OCI-LY3 (cell line): ENCODE data around the gene P2RY8.
A peak's percentile ranks its signal among the peaks of the same experiment; 100 is the strongest.

Source experiments
- H2AFZ ChIP-seq: fragments of 200-600, 300-600 bp; shearing (Covaris generic); 2 replicates; pipeline ENCODE4 v1.6.0; 2014; ENCODE audit warnings: antibody characterized with exemption, low read depth, low read length
- H3K27ac ChIP-seq: fragments of 200-600, 300-600 bp; sonication (generic); 2 replicates; pipeline ENCODE4 v1.5.1; 2014; ENCODE audit warnings: mild to moderate bottlenecking, low read length, moderate library complexity, mixed read lengths
- H3K27me3 ChIP-seq: fragments of 200-600, 300-600 bp; sonication (generic); 2 replicates; pipeline ENCODE4 v1.6.1; 2014; ENCODE audit warnings: low read depth, low read length, mixed read lengths
- H3K36me3 ChIP-seq: fragments of 200-600, 300-600 bp; sonication (generic); replicated peaks from 2 replicates; pipeline ENCODE3; 2014; ENCODE audit warnings: low read depth, low read length, mixed read lengths
- H3K4me1 ChIP-seq: fragments of 300-600, 200-600 bp; sonication (generic); 2 replicates; pipeline ENCODE4 v1.6.1; 2014; ENCODE audit warnings: low read length, mixed read lengths
- H3K4me2 ChIP-seq: fragments of 200-600, 300-600 bp; sonication (generic); 2 replicates; pipeline ENCODE4 v1.6.1; 2014; ENCODE audit warnings: low read length, mixed read lengths
- H3K4me3 ChIP-seq: fragments of 300-600, 200-600 bp; sonication (generic); 2 replicates; pipeline ENCODE4 v1.5.1; 2014; ENCODE audit warnings: antibody characterized with exemption, mild to moderate bottlenecking, low read length, moderate library complexity
- H3K79me2 ChIP-seq: fragments of 300-600, 200-600 bp; shearing (Covaris generic); 2 replicates; pipeline ENCODE4 v1.6.1; 2014; ENCODE audit warnings: mild to moderate bottlenecking, low read length, mixed read lengths
- H3K9ac ChIP-seq: fragments of 300-600, 200-600 bp; shearing (Covaris generic); 2 replicates; pipeline ENCODE4 v1.6.0; 2014; ENCODE audit warnings: mild to moderate bottlenecking, low read length, moderate library complexity
- H3K9me3 ChIP-seq: fragments of 200-600, 300-600 bp; shearing (Covaris generic); 2 replicates; pipeline ENCODE4 v1.6.1; 2014; ENCODE audit warnings: low read length, mixed read lengths; ENCODE audit not compliant: insufficient read depth
- H4K20me1 ChIP-seq: fragments of 200-600, 300-600 bp; sonication (generic); 2 replicates; pipeline ENCODE4 v1.6.1; 2016; ENCODE audit warnings: low read length, mixed read lengths; ENCODE audit not compliant: insufficient read depth
- EZH2phosphoT487 ChIP-seq: fragments of 200-600 bp; shearing (Covaris generic); IDR thresholded peaks from 2 replicates; pipeline ENCODE4 v1.6.1; 2018; ENCODE audit warnings: antibody characterized with exemption, mixed run types, low read depth
- TF ChIP-seq, protein P1 (sequence below): fragments of 200-600, 300-600 bp; sonication (generic); IDR thresholded peaks from 2 replicates; pipeline ENCODE4 v1.5.1; 2014; ENCODE audit warnings: antibody characterized with exemption, low read length, low read depth

Gene P2RY8

DNA sequence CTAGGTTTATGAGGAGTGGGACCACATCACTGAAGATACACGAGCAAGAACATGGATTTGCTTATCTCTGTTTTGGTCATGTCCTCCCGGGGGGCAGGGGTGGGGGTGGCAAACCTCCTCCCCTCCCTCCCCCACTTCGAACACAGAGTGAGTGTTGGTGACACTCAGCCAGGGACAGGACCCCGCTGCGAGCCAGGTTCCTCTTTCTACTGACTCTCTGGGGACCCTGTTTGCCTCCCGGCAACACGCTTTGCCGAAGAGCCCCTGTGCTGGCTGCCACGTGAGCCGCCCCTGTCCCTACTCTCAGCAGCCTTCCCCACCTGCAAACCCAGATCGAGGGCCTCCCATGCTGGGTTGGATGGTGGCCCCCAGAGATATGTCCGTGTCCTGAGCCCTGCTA is 34.7 kb downstream of the P2RY8 start:
- no peaks in the 10 kb centered on the region for H4K20me1 ChIP-seq
- peak overlapping the region; percentile 46 for H3K9ac ChIP-seq
- peak overlapping the region; percentile 27 for H3K4me2 ChIP-seq
- TF ChIP-seq EZH2phosphoT487 = no peak
- TF ChIP-seq, protein P1, sequence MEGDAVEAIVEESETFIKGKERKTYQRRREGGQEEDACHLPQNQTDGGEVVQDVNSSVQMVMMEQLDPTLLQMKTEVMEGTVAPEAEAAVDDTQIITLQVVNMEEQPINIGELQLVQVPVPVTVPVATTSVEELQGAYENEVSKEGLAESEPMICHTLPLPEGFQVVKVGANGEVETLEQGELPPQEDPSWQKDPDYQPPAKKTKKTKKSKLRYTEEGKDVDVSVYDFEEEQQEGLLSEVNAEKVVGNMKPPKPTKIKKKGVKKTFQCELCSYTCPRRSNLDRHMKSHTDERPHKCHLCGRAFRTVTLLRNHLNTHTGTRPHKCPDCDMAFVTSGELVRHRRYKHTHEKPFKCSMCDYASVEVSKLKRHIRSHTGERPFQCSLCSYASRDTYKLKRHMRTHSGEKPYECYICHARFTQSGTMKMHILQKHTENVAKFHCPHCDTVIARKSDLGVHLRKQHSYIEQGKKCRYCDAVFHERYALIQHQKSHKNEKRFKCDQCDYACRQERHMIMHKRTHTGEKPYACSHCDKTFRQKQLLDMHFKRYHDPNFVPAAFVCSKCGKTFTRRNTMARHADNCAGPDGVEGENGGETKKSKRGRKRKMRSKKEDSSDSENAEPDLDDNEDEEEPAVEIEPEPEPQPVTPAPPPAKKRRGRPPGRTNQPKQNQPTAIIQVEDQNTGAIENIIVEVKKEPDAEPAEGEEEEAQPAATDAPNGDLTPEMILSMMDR = no peak
- peaks cover 64% of the 10 kb centered on the region for H3K4me1 ChIP-seq
- H3K79me2 ChIP-seq = no peaks in the 10 kb centered on the region
- peak overlapping the region; percentile 3; the same call in 1 of the 2 replicates for H3K4me3 ChIP-seq
- peaks cover 2% of the 10 kb centered on the region; the same call in 1 of the 2 replicates for H3K27me3 ChIP-seq
- no peak overlapping the region for H2AFZ ChIP-seq
- peak overlapping the region; percentile 86 for H3K27ac ChIP-seq
- H3K9me3 ChIP-seq = peaks cover 6% of the 10 kb centered on the region; the same call in 1 of the 2 replicates
- peaks cover 37% of the 10 kb centered on the region for H3K36me3 ChIP-seq

DNA sequence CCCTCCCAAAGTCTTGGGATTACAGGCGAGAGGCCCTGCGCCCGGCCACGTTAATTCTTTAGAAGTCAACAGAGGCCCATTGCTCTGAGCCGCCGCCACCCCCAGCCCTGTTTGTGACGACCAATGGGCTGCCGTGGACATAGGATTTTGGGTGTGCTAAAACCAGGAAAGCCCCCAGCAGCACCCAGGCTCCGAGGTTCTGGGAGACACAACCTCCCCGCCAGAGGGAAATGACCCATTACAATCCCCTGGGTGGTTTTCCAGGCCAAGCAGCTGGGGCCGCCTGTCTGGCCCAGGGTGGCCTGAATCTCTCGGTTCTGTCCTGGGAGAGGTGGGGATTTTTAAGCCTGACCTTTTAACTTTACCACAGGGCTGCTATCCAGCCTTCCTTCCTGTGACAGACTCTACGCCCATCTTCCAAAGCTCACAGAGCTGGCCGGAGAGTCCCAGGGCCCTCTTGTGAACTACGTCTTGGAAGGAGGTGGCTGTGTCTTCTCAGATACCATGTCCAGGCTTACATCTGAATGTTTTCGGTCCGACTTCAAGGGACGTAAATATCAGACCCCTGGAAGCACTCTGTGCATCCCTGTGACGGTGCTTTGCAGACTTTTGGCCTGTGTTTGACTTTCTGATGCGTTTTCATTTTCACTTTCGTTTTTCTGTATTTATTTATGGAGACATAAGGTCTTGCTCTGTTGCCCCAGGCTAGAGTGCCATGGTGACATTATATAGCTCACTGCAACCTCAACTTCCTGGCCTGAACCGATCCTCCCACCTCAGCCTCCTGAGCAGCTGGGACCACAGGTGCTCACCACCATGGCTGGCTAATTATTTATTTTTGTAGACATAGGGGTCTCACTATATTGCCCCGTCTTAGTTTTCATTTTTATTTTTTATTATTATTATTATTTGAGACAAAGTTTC is 36.0 kb downstream of the P2RY8 start:
- Histone ChIP-seq H3K4me2 (peak overlapping the region; percentile 7), H3K36me3 (peaks cover 29% of the 10 kb centered on the region), H3K27me3 (no peaks in the 10 kb centered on the region), H3K9ac (no peak overlapping the region), H3K27ac (peak overlapping the region; percentile 40), H2AFZ (no peak overlapping the region), H3K4me3 (no peak overlapping the region), H3K9me3 (peaks cover 6% of the 10 kb centered on the region; the same call in 1 of the 2 replicates), H3K4me1 (peaks cover 67% of the 10 kb centered on the region), H3K79me2 (no peaks in the 10 kb centered on the region), H4K20me1 (no peaks in the 10 kb centered on the region)
- no peak for TF ChIP-seq EZH2phosphoT487
- TF ChIP-seq, protein P1 = no peak

DNA sequence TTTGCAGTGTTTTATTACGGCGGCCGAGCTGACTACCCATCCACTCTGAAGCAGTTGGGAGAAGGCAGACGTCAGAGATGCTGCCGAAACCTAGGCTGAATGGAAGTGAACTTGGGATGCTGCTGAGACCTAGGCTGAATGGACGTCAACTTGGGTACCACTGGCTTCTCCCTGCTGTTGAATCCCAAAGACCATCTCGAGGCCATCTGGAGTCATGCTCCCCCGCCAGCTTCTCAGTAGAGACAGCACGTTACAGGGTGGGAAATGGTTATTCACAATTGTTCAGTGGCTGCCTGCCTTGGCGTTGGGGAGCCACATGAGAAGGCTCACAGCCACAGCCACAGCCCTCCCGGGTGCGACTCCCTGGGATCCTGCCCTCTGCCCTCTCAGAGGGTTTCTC is 40.9 kb downstream of the P2RY8 start:
- no peaks in the 10 kb centered on the region for H3K27me3 ChIP-seq
- H3K9me3 ChIP-seq = 0 out of 2 replicates have a peak, but pooled peaks cover 3% of the 10 kb centered on the region
- peaks cover 3% of the 10 kb centered on the region; the same call in 1 of the 2 replicates for H4K20me1 ChIP-seq
- no peak for TF ChIP-seq EZH2phosphoT487
- TF ChIP-seq, protein P1 = no peak
- no peak overlapping the region for H3K4me2 ChIP-seq
- no peak overlapping the region for H3K9ac ChIP-seq
- no peak overlapping the region for H3K4me3 ChIP-seq
- peak overlapping the region; percentile 93 for H3K27ac ChIP-seq
- peaks cover 18% of the 10 kb centered on the region for H3K36me3 ChIP-seq
- H3K4me1 ChIP-seq = peaks cover 58% of the 10 kb centered on the region
- no peak overlapping the region for H2AFZ ChIP-seq
- peaks cover 12% of the 10 kb centered on the region for H3K79me2 ChIP-seq

DNA sequence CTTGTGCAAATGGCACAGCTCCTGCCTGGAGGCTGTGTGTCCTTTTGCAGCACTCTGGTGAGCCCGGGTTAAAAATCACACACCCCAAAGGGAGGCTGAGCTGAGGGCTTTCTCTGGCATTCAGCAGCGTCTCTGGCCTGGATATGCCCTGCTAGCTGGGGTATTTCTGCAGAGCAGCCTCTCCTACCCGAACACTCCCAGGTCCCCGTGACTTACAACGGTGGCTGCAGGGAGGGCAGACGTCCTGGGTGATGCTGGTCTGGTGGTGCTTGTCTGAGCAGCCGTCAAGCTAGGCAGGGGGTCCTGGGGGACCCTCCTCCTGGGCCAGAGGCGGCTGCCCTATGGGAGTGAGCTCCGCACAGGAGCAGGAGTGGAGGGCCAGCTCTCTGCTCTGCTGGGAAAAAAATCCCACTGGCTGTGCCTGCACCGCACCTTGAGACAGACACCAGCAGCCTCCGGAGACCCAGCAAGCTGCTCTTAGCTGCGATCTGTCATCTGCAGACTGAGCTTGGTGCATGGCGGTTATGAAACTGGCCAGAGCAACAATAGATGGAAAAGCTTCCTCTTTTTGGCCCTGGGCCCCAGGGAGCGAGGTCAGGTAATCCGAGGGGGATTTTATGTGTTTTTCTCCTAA is 43.0 kb downstream of the P2RY8 start:
- peak overlapping the region; percentile 76 for H3K4me3 ChIP-seq
- peaks cover 54% of the 10 kb centered on the region for H3K4me1 ChIP-seq
- no peak overlapping the region for H2AFZ ChIP-seq
- H4K20me1 ChIP-seq = peaks cover 3% of the 10 kb centered on the region; the same call in 1 of the 2 replicates
- H3K27ac ChIP-seq = peak overlapping the region; percentile 93
- peak overlapping the region; percentile 65 for H3K9ac ChIP-seq
- 0 out of 2 replicates have a peak, but pooled peaks cover 3% of the 10 kb centered on the region for H3K9me3 ChIP-seq
- peaks cover 17% of the 10 kb centered on the region for H3K79me2 ChIP-seq
- H3K27me3 ChIP-seq = no peaks in the 10 kb centered on the region
- TF ChIP-seq EZH2phosphoT487 = no peak
- TF ChIP-seq, protein P1 = no peak
- peaks cover 23% of the 10 kb centered on the region for H3K36me3 ChIP-seq
- peak overlapping the region; percentile 70 for H3K4me2 ChIP-seq
